HepG2 (cell line): ENCODE data around the gene B4GALT2. TPM values are rescaled to one million over a fixed set of nuclear protein-coding genes. Genes with fewer than 3 reads are reported as not detected.
A peak's percentile ranks its signal among the peaks of the same experiment; 100 is the strongest.

Experiments used
- ATAC-seq: fragments of 200-7000 bp; cut with Tn5 transposase; 3 replicates; pipeline ENCODE4 v1.9.1; 2020; ENCODE audit warnings: mild to moderate bottlenecking, moderate library complexity
- BruUV-seq: library from RNA; stranded (reverse); fragments of 400-500 nt; replicated peaks from 2 replicates; lab custom pipeline; 2021; lab: Mats Ljungman, UMichigan
- CTCF ChIA-PET: fragments of 300-600 bp; formaldehyde crosslinking; extraction: SDS; loops from one replicate; lab custom pipeline; 2021; ENCODE audit warnings: low total read pairs, inconsistent platforms, low intra/inter-chr PET ratio; lab: Yijun Ruan, JAX
- POLR2A ChIA-PET: fragments of 350-600 bp; sonication (Branson Sonifier 250); formaldehyde crosslinking; loops from one replicate; lab custom pipeline; 2020; ENCODE audit warnings: antibody characterized with exemption, inconsistent platforms; lab: Yijun Ruan, JAX
- DNase-seq: peaks from one replicate; pipeline ENCODE4 v3.0.0-alpha.2; 2015; ENCODE audit warnings: low spot score
- FAIRE-seq: peaks from 3 replicates; lab custom pipeline; 2011; peaks lifted over from hg19 to GRCh38; lab: Jason Lieb, UNC
- H2AFZ ChIP-seq: one replicate; pipeline ENCODE4 v1.6.1; 2011; ENCODE audit warnings: low read length, inconsistent platforms
- H3K27ac ChIP-seq: fragments of 300-600 bp; 3 replicates; pipeline ENCODE4 v1.8.0; 2011; ENCODE audit warnings: mixed run types, mild to moderate bottlenecking, mixed read lengths, low read length, inconsistent platforms; ENCODE audit not compliant: insufficient read depth; ENCODE audit errors: extremely low read length
- H3K27me3 ChIP-seq, 2 experiments: fragments of 200-600 bp in 1 of 2; 2 replicates in 1 of 2; 3 replicates in 1 of 2; pipeline versions ENCODE4 v1.6.0 to v1.8.0; 2011; ENCODE audit warnings: low read length in 2 of 2, mild to moderate bottlenecking in 2 of 2, moderate library complexity in 2 of 2, inconsistent platforms in 1 of 2; ENCODE audit not compliant: insufficient read depth in 2 of 2, control insufficient read depth in 1 of 2
- H3K36me3 ChIP-seq, 2 experiments: fragments of 200-600 bp in 1 of 2; replicated peaks in 1 of 2; 2 replicates in 1 of 2; 3 replicates in 1 of 2; pipeline versions ENCODE4 v1.5.1 to v1.8.0; 2011; ENCODE audit warnings: low read length in 2 of 2, inconsistent platforms in 1 of 2; ENCODE audit not compliant: insufficient read depth in 2 of 2, control insufficient read depth in 1 of 2
- H3K4me1 ChIP-seq: 2 replicates; pipeline ENCODE4 v1.5.1; 2012; ENCODE audit warnings: low read length, inconsistent platforms; ENCODE audit not compliant: insufficient read depth
- H3K4me2 ChIP-seq: 2 replicates; pipeline ENCODE4 v1.6.0; 2011; ENCODE audit warnings: low read depth, low read length, inconsistent platforms
- H3K4me3 ChIP-seq, 3 experiments: fragments of 200-600 bp in 1 of 3; sonication (generic), shearing (Covaris generic) in 1 of 3; replicated peaks in 1 of 3; 2 replicates each; pipeline ENCODE4 v1.5.1; 2011 to 2016; ENCODE audit warnings: low read length in 3 of 3, inconsistent platforms in 2 of 3, low read depth in 2 of 3, mild to moderate bottlenecking in 2 of 3, control low read depth in 1 of 3, mixed read lengths in 1 of 3; ENCODE audit not compliant: insufficient read depth in 1 of 3
- H3K79me2 ChIP-seq: one replicate; pipeline ENCODE4 v1.6.1; 2011; ENCODE audit warnings: low read length, inconsistent platforms; ENCODE audit not compliant: insufficient read depth
- H3K9ac ChIP-seq: 2 replicates; pipeline ENCODE4 v1.6.0; 2011; ENCODE audit warnings: mild to moderate bottlenecking, low read depth, low read length, inconsistent platforms; ENCODE audit not compliant: insufficient read depth
- H3K9me3 ChIP-seq: 2 replicates; pipeline ENCODE4 v1.5.1; 2012; ENCODE audit warnings: mild to moderate bottlenecking, low read length
- H4K20me1 ChIP-seq: 2 replicates; pipeline ENCODE4 v1.6.0; 2011; ENCODE audit warnings: inconsistent platforms, mild to moderate bottlenecking, low read length, moderate library complexity; ENCODE audit not compliant: insufficient read depth
- ARID3A ChIP-seq: IDR thresholded peaks from 2 replicates; pipeline ENCODE4 v1.6.1; 2012; ENCODE audit warnings: low read depth, low read length, improper control_type of control experiment
- ATF7-NPFF ChIP-seq: sonication (generic); formaldehyde crosslinking; IDR thresholded peaks from 2 replicates; pipeline ENCODE4 v1.8.1; 2023; ENCODE audit warnings: mild to moderate bottlenecking, low read depth, missing genetic modification reagents, moderate library complexity
- ATM ChIP-seq: fragments of 450-650 bp; IDR thresholded peaks from 2 replicates; pipeline ENCODE4 v1.7.1; 2017; ENCODE audit warnings: mild to moderate bottlenecking, borderline replicate concordance
- MTF1 ChIP-seq: sonication (generic); formaldehyde crosslinking; IDR thresholded peaks from 2 replicates; pipeline ENCODE4 v1.5.0; 2020; ENCODE audit warnings: missing genetic modification reagents
- NFE2L1 ChIP-seq: sonication (generic); formaldehyde crosslinking; IDR thresholded peaks from 2 replicates; pipeline ENCODE4 v1.4.0; 2020; ENCODE audit warnings: missing genetic modification reagents, mild to moderate bottlenecking, borderline replicate concordance
- SMYD3 ChIP-seq: sonication (generic); formaldehyde crosslinking; IDR thresholded peaks from 2 replicates; pipeline ENCODE4 v1.8.1; 2023; ENCODE audit warnings: mild to moderate bottlenecking, missing genetic modification reagents
- SNAPC5 ChIP-seq: sonication (generic); formaldehyde crosslinking; IDR thresholded peaks from 2 replicates; pipeline ENCODE4 v1.8.1; 2023; ENCODE audit warnings: mild to moderate bottlenecking, missing genetic modification reagents, borderline replicate concordance
- ZFP36L2 ChIP-seq: sonication (generic); formaldehyde crosslinking; IDR thresholded peaks from 2 replicates; pipeline ENCODE4 v1.4.0; 2020; ENCODE audit warnings: missing genetic modification reagents
- WGBS: methylation state at CpG from one replicate; pipeline ENCODE4 v1.1.6; 2017; ENCODE audit warnings: low lambda C conversion rate; 5-methylcytosine and 5-hydroxymethylcytosine counted together
- in situ Hi-C: cut with HindIII; loops from 2 replicates; pipeline ENCODE4 v1.10.0; 2017; ENCODE audit warnings: low pct_unique_long_range_greater_than_20kb; ENCODE audit not compliant: extremely low pct_ligation_motif_present
- intact Hi-C: fragments of 100-400 bp; cut with micrococcal nuclease; formaldehyde crosslinking; loops from one replicate; pipeline ENCODE4 v1.10.0; 2022; ENCODE audit not compliant: unreplicated experiment
- polyA plus RNA-seq, 8 experiments: library from polyadenylated mRNA; depleted of rRNA in 3 of 8; stranded (reverse) in 7 of 8; unstranded in 1 of 8; fragments of >200 nt; fragmentation: Illumina TruSeq in 4 of 8; extraction: Trizol in 4 of 8; gene quantifications; 2 replicates each; pipeline versions ENCODE4 v1.2.1 to v1.2.3, GENCODE V29; 2011 to 2016; ENCODE audit warnings: low read depth in 4 of 8, missing spikeins in 1 of 8, mixed read lengths in 1 of 8; ENCODE audit not compliant: insufficient read depth in 1 of 8
- total RNA-seq, 5 experiments: library from RNA; depleted of rRNA; stranded (reverse); fragments of >200 nt; fragmentation: Illumina TruSeq; extraction: Trizol; gene quantifications; 2 replicates each; pipeline ENCODE4 v1.2.3, GENCODE V29; 2016; ENCODE audit warnings: low read depth in 1 of 5
- TF ChIP-seq, protein P1 (sequence below), 2 experiments: sonication (generic) in 1 of 2; formaldehyde crosslinking in 1 of 2; IDR thresholded peaks; 2 replicates each; pipeline versions ENCODE4 v1.4.0 to v1.6.1; 2016 to 2020; ENCODE audit warnings: borderline replicate concordance in 1 of 2, low read depth in 1 of 2, mild to moderate bottlenecking in 1 of 2, missing genetic modification reagents in 1 of 2
- TF ChIP-seq, protein P2 (sequence below): sonication (generic); formaldehyde crosslinking; IDR thresholded peaks from 2 replicates; pipeline ENCODE4 v1.4.0; 2020; ENCODE audit warnings: mild to moderate bottlenecking, missing genetic modification reagents

The B4GALT2 gene
- total and polyA plus RNA-seq, 2 of the 13 experiments (the other 11 are each of a cell fraction or from before 2014, with no cell fraction given), result 41.9 to 78.0 TPM

- BruUV-seq, result no TSS peak
- no peak for FAIRE-seq
- TF ChIP-seq SNAPC5 (CRISPR knock-in tag) (no peak), ARID3A (no peak), SMYD3 (CRISPR knock-in tag) (no peak), ZFP36L2 (CRISPR knock-in tag) (no peak), ATM (no peak), NFE2L1 (CRISPR knock-in tag) (no peak), ATF7-NPFF (CRISPR knock-in tag) (peak; percentile 42; the same call in 1 of the 2 replicates), MTF1 (CRISPR knock-in tag) (no peak)
- TF ChIP-seq, protein P1, sequence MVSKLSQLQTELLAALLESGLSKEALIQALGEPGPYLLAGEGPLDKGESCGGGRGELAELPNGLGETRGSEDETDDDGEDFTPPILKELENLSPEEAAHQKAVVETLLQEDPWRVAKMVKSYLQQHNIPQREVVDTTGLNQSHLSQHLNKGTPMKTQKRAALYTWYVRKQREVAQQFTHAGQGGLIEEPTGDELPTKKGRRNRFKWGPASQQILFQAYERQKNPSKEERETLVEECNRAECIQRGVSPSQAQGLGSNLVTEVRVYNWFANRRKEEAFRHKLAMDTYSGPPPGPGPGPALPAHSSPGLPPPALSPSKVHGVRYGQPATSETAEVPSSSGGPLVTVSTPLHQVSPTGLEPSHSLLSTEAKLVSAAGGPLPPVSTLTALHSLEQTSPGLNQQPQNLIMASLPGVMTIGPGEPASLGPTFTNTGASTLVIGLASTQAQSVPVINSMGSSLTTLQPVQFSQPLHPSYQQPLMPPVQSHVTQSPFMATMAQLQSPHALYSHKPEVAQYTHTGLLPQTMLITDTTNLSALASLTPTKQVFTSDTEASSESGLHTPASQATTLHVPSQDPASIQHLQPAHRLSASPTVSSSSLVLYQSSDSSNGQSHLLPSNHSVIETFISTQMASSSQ (IDR thresholded peaks at IDR 0.05; ENCODE audit: low read depth), result no peak
- TF ChIP-seq, protein P1 (CRISPR knock-in tag; IDR thresholded peaks at IDR 0.05; ENCODE audit: borderline replicate concordance), result peak; percentile 39; the same call in 1 of the 2 replicates
- TF ChIP-seq, protein P2, sequence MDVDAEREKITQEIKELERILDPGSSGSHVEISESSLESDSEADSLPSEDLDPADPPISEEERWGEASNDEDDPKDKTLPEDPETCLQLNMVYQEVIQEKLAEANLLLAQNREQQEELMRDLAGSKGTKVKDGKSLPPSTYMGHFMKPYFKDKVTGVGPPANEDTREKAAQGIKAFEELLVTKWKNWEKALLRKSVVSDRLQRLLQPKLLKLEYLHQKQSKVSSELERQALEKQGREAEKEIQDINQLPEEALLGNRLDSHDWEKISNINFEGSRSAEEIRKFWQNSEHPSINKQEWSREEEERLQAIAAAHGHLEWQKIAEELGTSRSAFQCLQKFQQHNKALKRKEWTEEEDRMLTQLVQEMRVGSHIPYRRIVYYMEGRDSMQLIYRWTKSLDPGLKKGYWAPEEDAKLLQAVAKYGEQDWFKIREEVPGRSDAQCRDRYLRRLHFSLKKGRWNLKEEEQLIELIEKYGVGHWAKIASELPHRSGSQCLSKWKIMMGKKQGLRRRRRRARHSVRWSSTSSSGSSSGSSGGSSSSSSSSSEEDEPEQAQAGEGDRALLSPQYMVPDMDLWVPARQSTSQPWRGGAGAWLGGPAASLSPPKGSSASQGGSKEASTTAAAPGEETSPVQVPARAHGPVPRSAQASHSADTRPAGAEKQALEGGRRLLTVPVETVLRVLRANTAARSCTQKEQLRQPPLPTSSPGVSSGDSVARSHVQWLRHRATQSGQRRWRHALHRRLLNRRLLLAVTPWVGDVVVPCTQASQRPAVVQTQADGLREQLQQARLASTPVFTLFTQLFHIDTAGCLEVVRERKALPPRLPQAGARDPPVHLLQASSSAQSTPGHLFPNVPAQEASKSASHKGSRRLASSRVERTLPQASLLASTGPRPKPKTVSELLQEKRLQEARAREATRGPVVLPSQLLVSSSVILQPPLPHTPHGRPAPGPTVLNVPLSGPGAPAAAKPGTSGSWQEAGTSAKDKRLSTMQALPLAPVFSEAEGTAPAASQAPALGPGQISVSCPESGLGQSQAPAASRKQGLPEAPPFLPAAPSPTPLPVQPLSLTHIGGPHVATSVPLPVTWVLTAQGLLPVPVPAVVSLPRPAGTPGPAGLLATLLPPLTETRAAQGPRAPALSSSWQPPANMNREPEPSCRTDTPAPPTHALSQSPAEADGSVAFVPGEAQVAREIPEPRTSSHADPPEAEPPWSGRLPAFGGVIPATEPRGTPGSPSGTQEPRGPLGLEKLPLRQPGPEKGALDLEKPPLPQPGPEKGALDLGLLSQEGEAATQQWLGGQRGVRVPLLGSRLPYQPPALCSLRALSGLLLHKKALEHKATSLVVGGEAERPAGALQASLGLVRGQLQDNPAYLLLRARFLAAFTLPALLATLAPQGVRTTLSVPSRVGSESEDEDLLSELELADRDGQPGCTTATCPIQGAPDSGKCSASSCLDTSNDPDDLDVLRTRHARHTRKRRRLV (CRISPR knock-in tag), result peak; percentile 65; the same call in 1 of the 2 replicates
Observed at GRCh38 chr1:43991476-43992231, 12.6 kb downstream of the B4GALT2 start, which contains the start of gene CCDC24. CCDC24 (plus strand) TSS chr1:43991599; CDS start chr1:43991879, 280 bp downstream.

More at GRCh38 chr1:43991476-43992231, 12.6 kb downstream of the B4GALT2 start, which contains the start of gene CCDC24:
- Histone ChIP-seq H3K9me3 (no peaks in the 10 kb centered on the region), H3K4me1 (peaks cover 62% of the 10 kb centered on the region), H3K4me3 (peak within 1 kb of the TSS; percentile 52 to 77 (median 75)), H3K36me3 (no peaks in the 10 kb centered on the region), H3K79me2 (no peaks in the 10 kb centered on the region), H4K20me1 (no peaks in the 10 kb centered on the region), H3K27ac (peak within 1 kb of the TSS; percentile 54), H3K4me2 (peak within 1 kb of the TSS; percentile 89), H3K9ac (peak within 1 kb of the TSS; percentile 56), H2AFZ (no peak within 1 kb of the TSS), H3K27me3 (no peaks in the 10 kb centered on the region)
- in situ Hi-C loops, result no loop called here
- ChIA-PET CTCF (interaction anchor here (0.7 kb wide), 1 partner anchor 14 kb away, joined by 3 read pairs; no protein-coding TSS in a partner anchor), POLR2A (interaction anchor here (0.7 to 1.2 kb wide), 8 partner anchors 12 to 228 kb away, joined by 3 to 9 read pairs (median 3); partner anchors contain the start of genes ATP6V0B, DPH2 and SLC6A9)
- WGBS, result 1% methylated on average over 11 of the region's 66 CpGs
- peak; percentile 75 for ATAC-seq
- intact Hi-C loops, result no loop called here
- DNase-seq, result peak; percentile 60
